Progenitor cell of endocrine pancreas (in vitro differentiated cells): ENCODE measurements around the gene HOXA13. TPM values are rescaled to one million over a fixed set of nuclear protein-coding genes. Genes with fewer than 3 reads are reported as not detected.
A peak's percentile ranks its signal among the peaks of the same experiment; 100 is the strongest.

ENCODE experiments used
- DNase-seq: peaks from one replicate; pipeline ENCODE4 v3.0.0; 2021; ENCODE audit warnings: low spot score; ENCODE audit not compliant: unreplicated experiment
- H3K27ac Mint-ChIP-seq: 2 replicates; pipeline ENCODE4 v1.8.0; 2021; ENCODE audit warnings: mild to moderate bottlenecking, moderate library complexity, mixed read lengths
- H3K27me3 Mint-ChIP-seq: 2 replicates; pipeline ENCODE4 v1.8.0; 2021; ENCODE audit warnings: mixed read lengths
- H3K36me3 Mint-ChIP-seq: 2 replicates; pipeline ENCODE4 v1.8.0; 2022; ENCODE audit warnings: mixed read lengths; ENCODE audit not compliant: insufficient read depth
- H3K4me1 Mint-ChIP-seq: 2 replicates; pipeline ENCODE4 v1.8.0; 2021; ENCODE audit warnings: low read depth, mixed read lengths
- H3K4me3 Mint-ChIP-seq: 2 replicates; pipeline ENCODE4 v1.8.0; 2021; ENCODE audit warnings: low read depth, mild to moderate bottlenecking, moderate library complexity, mixed read lengths
- H3K9me3 Mint-ChIP-seq: 2 replicates; pipeline ENCODE4 v1.8.0; 2021; ENCODE audit warnings: low read depth, mixed read lengths
- CTCF ChIP-seq: fragments of 200-600 bp; sonication (generic); IDR thresholded peaks from one replicate; pipeline ENCODE4 v1.5.0; 2021; ENCODE audit warnings: antibody characterized with exemption, mild to moderate bottlenecking; ENCODE audit not compliant: unreplicated experiment
- total RNA-seq: library from RNA; stranded (reverse); gene quantifications from 2 replicates; pipeline ENCODE4 v1.2.1, GENCODE V29; 2021

HOXA13 gene
- total RNA-seq, 1 donor from 2014 or later: not detected

DNA sequence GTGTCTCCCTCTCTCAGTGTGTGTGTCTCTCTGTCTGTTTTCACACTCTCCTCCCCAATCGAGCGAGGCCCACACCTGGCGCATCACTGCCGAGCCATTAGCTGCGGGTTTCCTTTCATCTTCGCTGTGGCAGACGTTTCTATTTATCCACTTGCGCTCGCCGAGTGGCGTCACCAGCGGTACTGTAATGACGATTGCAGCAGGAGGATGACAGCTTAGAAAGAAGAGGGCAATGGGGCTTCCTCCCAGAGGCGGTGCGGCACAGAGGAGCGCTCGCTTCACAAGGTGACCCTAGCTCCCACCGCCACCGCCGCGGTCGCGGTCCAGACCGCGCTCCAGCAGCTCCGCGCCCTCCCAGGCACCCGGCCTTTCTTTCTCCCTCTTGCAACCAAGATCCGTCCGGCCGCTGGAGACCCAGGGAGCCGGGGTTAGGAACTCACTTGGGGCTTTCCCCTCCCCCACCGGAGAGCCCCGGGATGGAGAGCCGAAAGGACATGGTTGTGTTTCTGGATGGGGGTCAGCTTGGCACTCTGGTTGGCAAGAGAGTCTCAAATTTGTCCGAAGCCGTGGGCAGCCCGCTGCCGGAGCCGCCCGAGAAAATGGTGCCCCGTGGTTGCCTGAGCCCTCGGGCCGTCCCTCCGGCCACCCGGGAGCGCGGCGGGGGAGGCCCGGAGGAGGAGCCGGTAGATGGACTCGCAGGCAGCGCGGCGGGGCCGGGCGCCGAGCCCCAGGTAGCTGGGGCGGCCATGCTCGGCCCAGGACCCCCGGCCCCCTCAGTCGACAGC lies 42.9 kb upstream of the HOXA13 start, which contains the start of gene EVX1:
Gene EVX1 (plus strand): TSS at position 248 of the 785 bp plus-strand sequence. CDS start 229 bp downstream, at position 477.
- peaks cover 6% of the 10 kb centered on the region for H3K4me1 Mint-ChIP-seq
- H3K27me3 Mint-ChIP-seq: peaks cover 94% of the 10 kb centered on the region
- no peak for TF ChIP-seq CTCF
- H3K36me3 Mint-ChIP-seq: no peaks in the 10 kb centered on the region
- DNase-seq: no peak
- H3K4me3 Mint-ChIP-seq: no peak within 1 kb of the TSS
- peak within 1 kb of the TSS; percentile 38 for H3K27ac Mint-ChIP-seq
- no peaks in the 10 kb centered on the region for H3K9me3 Mint-ChIP-seq

DNA sequence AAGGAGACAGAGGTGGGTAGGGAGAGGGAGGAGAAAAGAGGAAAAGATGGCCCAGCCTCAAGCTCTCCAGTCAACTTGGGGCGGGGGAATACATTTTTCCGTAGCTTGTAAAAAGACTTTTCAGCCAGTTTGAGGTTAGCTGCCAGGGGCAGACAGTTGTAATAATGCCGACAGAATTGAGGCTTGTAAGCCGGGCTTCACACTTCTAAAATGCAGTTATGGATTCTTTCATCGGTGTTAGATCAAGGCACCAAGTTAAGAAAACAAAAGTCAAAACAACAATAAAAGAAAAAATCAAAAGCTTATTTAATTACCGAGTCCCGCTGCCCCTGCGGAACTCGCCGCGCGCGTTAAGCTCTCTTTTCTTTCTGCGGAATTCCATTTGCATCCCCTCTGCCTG lies 42.3 kb upstream of the HOXA13 start:
- Mint-ChIP-seq H3K27me3 (peaks cover 94% of the 10 kb centered on the region), H3K4me3 (no peak overlapping the region), H3K4me1 (peaks cover 6% of the 10 kb centered on the region), H3K9me3 (no peaks in the 10 kb centered on the region), H3K36me3 (no peaks in the 10 kb centered on the region), H3K27ac (peak overlapping the region; percentile 38)
- no peak for TF ChIP-seq CTCF
- DNase-seq: no peak

DNA sequence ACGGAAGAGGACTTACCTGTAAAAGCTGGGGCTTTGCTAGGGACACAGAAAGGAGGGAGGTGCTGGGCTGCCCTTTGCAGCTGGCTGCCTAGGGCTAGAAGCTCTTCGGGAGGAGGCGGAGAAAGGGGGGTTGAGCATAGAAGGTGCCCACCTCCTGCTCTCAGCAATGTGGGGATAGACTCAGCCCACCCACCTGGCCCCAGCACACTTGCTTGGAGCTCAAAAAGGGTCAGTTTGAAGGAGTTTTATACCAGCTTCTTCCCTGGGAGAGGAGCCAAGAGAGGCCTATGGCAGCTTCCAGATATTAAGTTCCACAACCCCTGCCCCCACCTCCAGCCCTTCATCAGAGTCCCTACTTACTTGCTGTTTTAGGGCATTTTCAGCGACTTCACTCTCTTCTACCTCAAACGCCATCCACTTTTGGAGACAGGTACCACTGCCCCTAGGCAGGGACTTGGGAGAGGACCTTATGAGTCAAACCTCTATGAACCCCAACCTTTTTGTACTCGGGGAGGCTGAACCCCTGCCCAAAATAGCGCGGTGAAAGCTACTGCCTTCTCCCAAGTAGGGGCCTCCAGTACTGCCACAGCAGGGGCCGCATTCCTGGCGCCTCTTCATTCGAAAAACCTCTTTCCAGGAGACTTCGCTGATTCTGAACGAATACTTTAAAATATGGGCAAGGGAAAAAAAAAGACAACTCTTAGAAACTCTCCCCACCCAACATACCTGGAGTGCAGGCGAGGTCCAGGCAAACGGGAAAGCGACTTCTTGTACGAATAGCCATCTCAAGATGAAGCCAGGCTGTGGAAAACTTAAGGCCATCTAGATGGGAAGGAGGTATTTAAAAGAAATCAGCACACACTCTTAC lies 41.5 kb upstream of the HOXA13 start:
- Mint-ChIP-seq H3K4me1 (peaks cover 6% of the 10 kb centered on the region), H3K36me3 (no peaks in the 10 kb centered on the region), H3K27ac (no peak overlapping the region), H3K4me3 (no peak overlapping the region), H3K9me3 (no peaks in the 10 kb centered on the region), H3K27me3 (peaks cover 94% of the 10 kb centered on the region)
- no peak for TF ChIP-seq CTCF
- no peak for DNase-seq

- Mint-ChIP-seq H3K9me3 (no peaks in the 10 kb centered on the region), H3K36me3 (no peaks in the 10 kb centered on the region), H3K4me1 (peaks cover 10% of the 10 kb centered on the region), H3K27me3 (peaks cover 91% of the 10 kb centered on the region), H3K27ac (no peak overlapping the region), H3K4me3 (no peak overlapping the region)
- DNase-seq: no peak
- TF ChIP-seq CTCF: no peak
These were observed 40.3 kb upstream of the HOXA13 start for GRCh38 chr7:27240015-27240731.
